HepG2 (cell line): Measurements from ENCODE around the gene HMMR. TPM values are rescaled to one million over a fixed set of nuclear protein-coding genes. Genes with fewer than 3 reads are reported as not detected.

Experiments
- ATAC-seq: fragments of 200-7000 bp; cut with Tn5 transposase; 3 replicates; pipeline ENCODE4 v1.9.1; 2020; ENCODE audit warnings: mild to moderate bottlenecking, moderate library complexity
- BruUV-seq: library from RNA; stranded (reverse); fragments of 400-500 nt; replicated peaks from 2 replicates; lab custom pipeline; 2021; lab: Mats Ljungman, UMichigan
- CTCF ChIA-PET: fragments of 300-600 bp; formaldehyde crosslinking; extraction: SDS; loops from one replicate; lab custom pipeline; 2021; ENCODE audit warnings: low total read pairs, inconsistent platforms, low intra/inter-chr PET ratio; lab: Yijun Ruan, JAX
- POLR2A ChIA-PET: fragments of 350-600 bp; sonication (Branson Sonifier 250); formaldehyde crosslinking; loops from one replicate; lab custom pipeline; 2020; ENCODE audit warnings: antibody characterized with exemption, inconsistent platforms; lab: Yijun Ruan, JAX
- DNase-seq: peaks from one replicate; pipeline ENCODE4 v3.0.0-alpha.2; 2015; ENCODE audit warnings: low spot score
- FAIRE-seq: peaks from 3 replicates; lab custom pipeline; 2011; peaks lifted over from hg19 to GRCh38; lab: Jason Lieb, UNC
- H2AFZ ChIP-seq: one replicate; pipeline ENCODE4 v1.6.1; 2011; ENCODE audit warnings: low read length, inconsistent platforms
- H3K27ac ChIP-seq: fragments of 300-600 bp; 3 replicates; pipeline ENCODE4 v1.8.0; 2011; ENCODE audit warnings: mixed run types, mild to moderate bottlenecking, mixed read lengths, low read length, inconsistent platforms; ENCODE audit not compliant: insufficient read depth; ENCODE audit errors: extremely low read length
- H3K27me3 ChIP-seq, 2 experiments: fragments of 200-600 bp in 1 of 2; 2 replicates in 1 of 2; 3 replicates in 1 of 2; pipeline versions ENCODE4 v1.6.0 to v1.8.0; 2011; ENCODE audit warnings: low read length in 2 of 2, mild to moderate bottlenecking in 2 of 2, moderate library complexity in 2 of 2, inconsistent platforms in 1 of 2; ENCODE audit not compliant: insufficient read depth in 2 of 2, control insufficient read depth in 1 of 2
- H3K36me3 ChIP-seq, 2 experiments: fragments of 200-600 bp in 1 of 2; replicated peaks in 1 of 2; 2 replicates in 1 of 2; 3 replicates in 1 of 2; pipeline versions ENCODE4 v1.5.1 to v1.8.0; 2011; ENCODE audit warnings: low read length in 2 of 2, inconsistent platforms in 1 of 2; ENCODE audit not compliant: insufficient read depth in 2 of 2, control insufficient read depth in 1 of 2
- H3K4me1 ChIP-seq: 2 replicates; pipeline ENCODE4 v1.5.1; 2012; ENCODE audit warnings: low read length, inconsistent platforms; ENCODE audit not compliant: insufficient read depth
- H3K4me2 ChIP-seq: 2 replicates; pipeline ENCODE4 v1.6.0; 2011; ENCODE audit warnings: low read depth, low read length, inconsistent platforms
- H3K4me3 ChIP-seq, 3 experiments: fragments of 200-600 bp in 1 of 3; sonication (generic), shearing (Covaris generic) in 1 of 3; replicated peaks in 1 of 3; 2 replicates each; pipeline ENCODE4 v1.5.1; 2011 to 2016; ENCODE audit warnings: low read length in 3 of 3, inconsistent platforms in 2 of 3, low read depth in 2 of 3, mild to moderate bottlenecking in 2 of 3, control low read depth in 1 of 3, mixed read lengths in 1 of 3; ENCODE audit not compliant: insufficient read depth in 1 of 3
- H3K79me2 ChIP-seq: one replicate; pipeline ENCODE4 v1.6.1; 2011; ENCODE audit warnings: low read length, inconsistent platforms; ENCODE audit not compliant: insufficient read depth
- H3K9ac ChIP-seq: 2 replicates; pipeline ENCODE4 v1.6.0; 2011; ENCODE audit warnings: mild to moderate bottlenecking, low read depth, low read length, inconsistent platforms; ENCODE audit not compliant: insufficient read depth
- H3K9me3 ChIP-seq: 2 replicates; pipeline ENCODE4 v1.5.1; 2012; ENCODE audit warnings: mild to moderate bottlenecking, low read length
- H4K20me1 ChIP-seq: 2 replicates; pipeline ENCODE4 v1.6.0; 2011; ENCODE audit warnings: inconsistent platforms, mild to moderate bottlenecking, low read length, moderate library complexity; ENCODE audit not compliant: insufficient read depth
- BCL6 ChIP-seq: IDR thresholded peaks from 2 replicates; pipeline ENCODE4 v1.6.1; 2016; ENCODE audit warnings: missing genetic modification reagents, missing compliant biosample characterization
- BRCA1 ChIP-seq: sonication (generic); formaldehyde crosslinking; IDR thresholded peaks from 2 replicates; pipeline ENCODE4 v1.4.0; 2020; ENCODE audit warnings: missing genetic modification reagents
- DBP ChIP-seq: sonication (generic); formaldehyde crosslinking; IDR thresholded peaks from 2 replicates; pipeline ENCODE4 v1.4.0; 2020; ENCODE audit warnings: missing genetic modification reagents; ENCODE audit errors: not compliant biosample characterization
- HDAC2 ChIP-seq: sonication (generic); formaldehyde crosslinking; IDR thresholded peaks from 2 replicates; pipeline ENCODE4 v1.4.0; 2020; ENCODE audit warnings: missing genetic modification reagents
- HNRNPH1 ChIP-seq: fragments of 200-400 bp; formaldehyde crosslinking; optimal IDR thresholded peaks from 2 replicates; pipeline ENCODE3; 2017; ENCODE audit warnings: mild to moderate bottlenecking, low read depth, low read length
- PATZ1 ChIP-seq: sonication (generic); formaldehyde crosslinking; IDR thresholded peaks from 2 replicates; pipeline ENCODE4 v1.4.0; 2020; ENCODE audit warnings: missing genetic modification reagents
- POLR2A ChIP-seq, 2 experiments: IDR thresholded peaks; 2 replicates each; pipeline ENCODE4 v1.6.1; 2011; ENCODE audit warnings: low read depth in 2 of 2, low read length in 2 of 2, mild to moderate bottlenecking in 1 of 2, moderate library complexity in 1 of 2; ENCODE audit not compliant: insufficient read depth in 1 of 2
- POLR2AphosphoS5 ChIP-seq: IDR thresholded peaks from 2 replicates; pipeline ENCODE4 v1.6.1; 2012; ENCODE audit warnings: low read depth, low read length
- RAD51 ChIP-seq: fragments of 450-650 bp; IDR thresholded peaks from 2 replicates; pipeline ENCODE4 v1.6.1; 2016; ENCODE audit warnings: borderline replicate concordance
- RBM22 ChIP-seq: fragments of 200-400 bp; formaldehyde crosslinking; optimal IDR thresholded peaks from 2 replicates; pipeline ENCODE3; 2017; ENCODE audit warnings: mild to moderate bottlenecking, low read length, moderate library complexity
- RORA ChIP-seq: sonication (generic); formaldehyde crosslinking; IDR thresholded peaks from 2 replicates; pipeline ENCODE4 v1.5.0; 2020; ENCODE audit warnings: mild to moderate bottlenecking, missing genetic modification reagents, moderate library complexity
- SALL2 ChIP-seq: sonication (generic); formaldehyde crosslinking; IDR thresholded peaks from 2 replicates; pipeline ENCODE4 v1.8.1; 2023; ENCODE audit warnings: mild to moderate bottlenecking, missing genetic modification reagents, inconsistent platforms
- SIX1 ChIP-seq: sonication (generic); formaldehyde crosslinking; IDR thresholded peaks from 2 replicates; pipeline ENCODE4 v1.4.0; 2020; ENCODE audit warnings: missing genetic modification reagents, borderline replicate concordance
- SMYD3 ChIP-seq: sonication (generic); formaldehyde crosslinking; IDR thresholded peaks from 2 replicates; pipeline ENCODE4 v1.8.1; 2023; ENCODE audit warnings: mild to moderate bottlenecking, missing genetic modification reagents
- WIZ ChIP-seq: sonication (generic); formaldehyde crosslinking; IDR thresholded peaks from 2 replicates; pipeline ENCODE4 v1.5.1; 2020; ENCODE audit warnings: mild to moderate bottlenecking, missing genetic modification reagents
- ZFP36L2 ChIP-seq: sonication (generic); formaldehyde crosslinking; IDR thresholded peaks from 2 replicates; pipeline ENCODE4 v1.4.0; 2020; ENCODE audit warnings: missing genetic modification reagents
- ZNF12 ChIP-seq: sonication (generic); formaldehyde crosslinking; IDR thresholded peaks from 2 replicates; pipeline ENCODE4 v1.5.0; 2020; ENCODE audit warnings: missing genetic modification reagents
- ZNF432 ChIP-seq: sonication (generic); formaldehyde crosslinking; IDR thresholded peaks from 2 replicates; pipeline ENCODE4 v1.5.0; 2020; ENCODE audit warnings: missing genetic modification reagents, mild to moderate bottlenecking, borderline replicate concordance
- ZNF746 ChIP-seq: sonication (generic); formaldehyde crosslinking; IDR thresholded peaks from 2 replicates; pipeline ENCODE4 v1.8.0; 2022; ENCODE audit warnings: mild to moderate bottlenecking, missing genetic modification reagents
- ZNF850 ChIP-seq: sonication (generic); formaldehyde crosslinking; conservative IDR thresholded peaks from 2 replicates; pipeline ENCODE4 v1.9.0; 2021; ENCODE audit warnings: mild to moderate bottlenecking, missing genetic modification reagents
- WGBS: methylation state at CpG from one replicate; pipeline ENCODE4 v1.1.6; 2017; ENCODE audit warnings: low lambda C conversion rate; 5-methylcytosine and 5-hydroxymethylcytosine counted together
- in situ Hi-C: cut with HindIII; loops from 2 replicates; pipeline ENCODE4 v1.10.0; 2017; ENCODE audit warnings: low pct_unique_long_range_greater_than_20kb; ENCODE audit not compliant: extremely low pct_ligation_motif_present
- intact Hi-C: fragments of 100-400 bp; cut with micrococcal nuclease; formaldehyde crosslinking; loops from one replicate; pipeline ENCODE4 v1.10.0; 2022; ENCODE audit not compliant: unreplicated experiment
- polyA plus RNA-seq, 8 experiments: library from polyadenylated mRNA; depleted of rRNA in 3 of 8; stranded (reverse) in 7 of 8; unstranded in 1 of 8; fragments of >200 nt; fragmentation: Illumina TruSeq in 4 of 8; extraction: Trizol in 4 of 8; gene quantifications; 2 replicates each; pipeline versions ENCODE4 v1.2.1 to v1.2.3, GENCODE V29; 2011 to 2016; ENCODE audit warnings: low read depth in 4 of 8, missing spikeins in 1 of 8, mixed read lengths in 1 of 8; ENCODE audit not compliant: insufficient read depth in 1 of 8
- total RNA-seq, 5 experiments: library from RNA; depleted of rRNA; stranded (reverse); fragments of >200 nt; fragmentation: Illumina TruSeq; extraction: Trizol; gene quantifications; 2 replicates each; pipeline ENCODE4 v1.2.3, GENCODE V29; 2016; ENCODE audit warnings: low read depth in 1 of 5
- TF ChIP-seq, protein P1 (sequence below): sonication (generic); formaldehyde crosslinking; IDR thresholded peaks from 2 replicates; pipeline ENCODE4 v1.8.1; 2023; ENCODE audit warnings: mild to moderate bottlenecking, missing genetic modification reagents
- TF ChIP-seq, protein P2 (sequence below): IDR thresholded peaks from 2 replicates; pipeline ENCODE4 v1.6.1; 2016; ENCODE audit warnings: low read depth, borderline replicate concordance

The HMMR gene
- total and polyA plus RNA-seq, 2 of the 13 experiments (the other 11 are each of a cell fraction or from before 2014, with no cell fraction given): 8.5 to 48.3 TPM

- no peak overlapping the region for H3K4me3 ChIP-seq
- H3K9me3 ChIP-seq: no peaks in the 10 kb centered on the region
- H3K9ac ChIP-seq: no peak overlapping the region
- 100% methylated on average over 3 of the region's 3 CpGs for WGBS
- POLR2A ChIA-PET: interaction anchor here (1.2 to 4.5 kb wide), 3 partner anchors 9 to 12 kb away, joined by 3 to 23 read pairs (median 11); partner anchors contain the start of genes CCNG1, HMMR and NUDCD2
- no peaks in the 10 kb centered on the region for H3K4me1 ChIP-seq
- ATAC-seq: no peak
- DNase-seq: no peak
- CTCF ChIA-PET: no interaction called here
- in situ Hi-C loops: no loop called here
- intact Hi-C loops: no loop called here
- no peaks in the 10 kb centered on the region for H4K20me1 ChIP-seq
- no peak for FAIRE-seq
- H2AFZ ChIP-seq: no peak overlapping the region
- peaks cover 2 to 22% of the 10 kb centered on the region in 2 experiments; a peak in 3 of 5 replicates for H3K36me3 ChIP-seq
- H3K27ac ChIP-seq: no peak overlapping the region
- H3K4me2 ChIP-seq: no peak overlapping the region
- H3K79me2 ChIP-seq: no peaks in the 10 kb centered on the region
- BruUV-seq: no TSS peak
- H3K27me3 ChIP-seq: no peaks in the 10 kb centered on the region
- TF ChIP-seq HNRNPH1: no peak
- no peak for TF ChIP-seq RAD51
- TF ChIP-seq ZNF850 (CRISPR knock-in tag): no peak
- TF ChIP-seq, protein P1, sequence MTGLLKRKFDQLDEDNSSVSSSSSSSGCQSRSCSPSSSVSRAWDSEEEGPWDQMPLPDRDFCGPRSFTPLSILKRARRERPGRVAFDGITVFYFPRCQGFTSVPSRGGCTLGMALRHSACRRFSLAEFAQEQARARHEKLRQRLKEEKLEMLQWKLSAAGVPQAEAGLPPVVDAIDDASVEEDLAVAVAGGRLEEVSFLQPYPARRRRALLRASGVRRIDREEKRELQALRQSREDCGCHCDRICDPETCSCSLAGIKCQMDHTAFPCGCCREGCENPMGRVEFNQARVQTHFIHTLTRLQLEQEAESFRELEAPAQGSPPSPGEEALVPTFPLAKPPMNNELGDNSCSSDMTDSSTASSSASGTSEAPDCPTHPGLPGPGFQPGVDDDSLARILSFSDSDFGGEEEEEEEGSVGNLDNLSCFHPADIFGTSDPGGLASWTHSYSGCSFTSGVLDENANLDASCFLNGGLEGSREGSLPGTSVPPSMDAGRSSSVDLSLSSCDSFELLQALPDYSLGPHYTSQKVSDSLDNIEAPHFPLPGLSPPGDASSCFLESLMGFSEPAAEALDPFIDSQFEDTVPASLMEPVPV: no peak
- no peak for TF ChIP-seq WIZ
- TF ChIP-seq ZFP36L2 (CRISPR knock-in tag): no peak
- TF ChIP-seq SMYD3 (CRISPR knock-in tag): no peak
- TF ChIP-seq HDAC2 (CRISPR knock-in tag): no peak
- no peak for TF ChIP-seq DBP (CRISPR knock-in tag)
- TF ChIP-seq SALL2: no peak
- TF ChIP-seq BCL6 (CRISPR knock-in tag): no peak
- TF ChIP-seq POLR2A (IDR thresholded peaks at IDR 0.05; ENCODE audit: insufficient read depth in 1 of 2, low read depth in 2 of 2, low read length in 2 of 2): 0 out of 4 replicates have a peak, but pooled peaks of 1 of the 2 experiments have one; percentile 26
- TF ChIP-seq RORA (CRISPR knock-in tag): no peak
- TF ChIP-seq ZNF432 (CRISPR knock-in tag): no peak
- peak; percentile 69 for TF ChIP-seq RBM22
- no peak for TF ChIP-seq ZNF746 (CRISPR knock-in tag)
- TF ChIP-seq BRCA1 (CRISPR knock-in tag): no peak
- no peak for TF ChIP-seq PATZ1 (CRISPR knock-in tag)
- TF ChIP-seq ZNF12 (CRISPR knock-in tag): no peak
- peak; percentile 9; the same call in 1 of the 2 replicates for TF ChIP-seq POLR2AphosphoS5
- no peak for TF ChIP-seq SIX1
- TF ChIP-seq, protein P2, sequence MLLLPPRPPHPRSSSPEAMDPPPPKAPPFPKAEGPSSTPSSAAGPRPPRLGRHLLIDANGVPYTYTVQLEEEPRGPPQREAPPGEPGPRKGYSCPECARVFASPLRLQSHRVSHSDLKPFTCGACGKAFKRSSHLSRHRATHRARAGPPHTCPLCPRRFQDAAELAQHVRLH (CRISPR knock-in tag): no peak
These were observed 12.6 kb upstream of the HMMR start for GRCh38 chr5:163447875-163448274.
